ENCODE results near the gene PINK1. TPM values are rescaled to one million over a fixed set of nuclear protein-coding genes. Genes with fewer than 3 reads are reported as not detected.

PINK1 gene
- total and polyA plus RNA-seq, 2 of the 13 experiments (the other 11 are each of a cell fraction or from before 2014, with no cell fraction given) = 15.3 to 16.1 TPM

- TF ChIP-seq REPIN1 (CRISPR knock-in tag; IDR thresholded peaks at IDR 0.05; ENCODE audit: borderline replicate concordance, low read depth) = 0 out of 2 replicates have a peak, but pooled peaks have one; percentile 14
- peak; percentile 80 for TF ChIP-seq KDM2A (CRISPR knock-in tag; IDR thresholded peaks at IDR 0.05; ENCODE audit: borderline replicate concordance, low read depth)
- no peak for TF ChIP-seq ZNF629 (CRISPR knock-in tag; conservative IDR thresholded peaks at IDR 0.05)
- TF ChIP-seq MATR3 (CRISPR knock-in tag; IDR thresholded peaks at IDR 0.05) = no peak
- TF ChIP-seq ZNF441 (CRISPR knock-in tag; IDR thresholded peaks at IDR 0.05; ENCODE audit: borderline replicate concordance) = no peak
- no peak for TF ChIP-seq ZNF709 (CRISPR knock-in tag; IDR thresholded peaks at IDR 0.05)
- no peak for TF ChIP-seq ZNF253 (CRISPR knock-in tag; IDR thresholded peaks at IDR 0.05; ENCODE audit: borderline replicate concordance)
- TF ChIP-seq CREM (IDR thresholded peaks at IDR 0.05) = no peak
- no peak for TF ChIP-seq CREM (CRISPR knock-in tag; IDR thresholded peaks at IDR 0.05)
- TF ChIP-seq FIP1L1 (IDR thresholded peaks at IDR 0.05; ENCODE audit: borderline replicate concordance, insufficient read depth, low read depth, low read length) = no peak
- TF ChIP-seq ZNF616 (CRISPR knock-in tag; IDR thresholded peaks at IDR 0.05; ENCODE audit: low read depth) = no peak
- no peak for TF ChIP-seq ZNF296 (CRISPR knock-in tag; conservative IDR thresholded peaks at IDR 0.05)
- no peak for TF ChIP-seq FOXP1 (IDR thresholded peaks at IDR 0.05)
- no peak for TF ChIP-seq FOXP1 (CRISPR knock-in tag; IDR thresholded peaks at IDR 0.05)
- no peak; the same call in 1 of the 2 replicates for TF ChIP-seq TBX2 (CRISPR knock-in tag; IDR thresholded peaks at IDR 0.05; ENCODE audit: borderline replicate concordance)
- peak; percentile 69; the same call in 1 of the 2 replicates for TF ChIP-seq ZBTB7B (CRISPR knock-in tag; IDR thresholded peaks at IDR 0.05)
- TF ChIP-seq HNRNPLL (IDR thresholded peaks at IDR 0.05; ENCODE audit: low read depth, low read length, poor library complexity, severe bottlenecking) = peak; percentile 16
- no peak for TF ChIP-seq ZSCAN5A (CRISPR knock-in tag; IDR thresholded peaks at IDR 0.05; ENCODE audit: borderline replicate concordance)
- TF ChIP-seq NR2C2 (CRISPR knock-in tag; IDR thresholded peaks at IDR 0.05; ENCODE audit: borderline replicate concordance) = no peak; the same call in 1 of the 2 replicates
- TF ChIP-seq ZNF33A (CRISPR knock-in tag; IDR thresholded peaks at IDR 0.05; ENCODE audit: borderline replicate concordance) = no peak
- no peak for TF ChIP-seq ZNF354B (CRISPR knock-in tag; IDR thresholded peaks at IDR 0.05)
- TF ChIP-seq RARG (CRISPR knock-in tag; IDR thresholded peaks at IDR 0.05; ENCODE audit: low read depth) = no peak
- 0 out of 2 replicates have a peak, but pooled peaks have one; percentile 17 for TF ChIP-seq ZNF574 (CRISPR knock-in tag; IDR thresholded peaks at IDR 0.05)
- no peak; the same call in 1 of the 2 replicates for TF ChIP-seq TP53 (CRISPR knock-in tag; conservative IDR thresholded peaks at IDR 0.05)
- no peak for TF ChIP-seq MXI1 (IDR thresholded peaks at IDR 0.05; ENCODE audit: borderline replicate concordance, low read depth, low read length)
- no peak for TF ChIP-seq ZNF556 (CRISPR knock-in tag; IDR thresholded peaks at IDR 0.05; ENCODE audit: borderline replicate concordance)
- TF ChIP-seq ZFP41 (CRISPR knock-in tag; IDR thresholded peaks at IDR 0.05; ENCODE audit: borderline replicate concordance) = no peak
Observed at GRCh38 chr1:20696397-20697333, 63.4 kb downstream of the PINK1 start (continued).

All from HepG2 (cell line).